Dermis blood vessel endothelial cell (primary cell): ENCODE data around the gene SPG7. TPM values are rescaled to one million over a fixed set of nuclear protein-coding genes. Genes with fewer than 3 reads are reported as not detected.
"Not testable (repeated sequence)": the region's sequence is repeated elsewhere in the genome, so short reads cannot be mapped to it uniquely, and the experiment has no call there.

ENCODE experiments used
- DNase-seq: peaks from one replicate; pipeline ENCODE4 v3.0.0; 2010
- total RNA-seq: library from RNA; depleted of rRNA; stranded (reverse); fragments of >200 nt; gene quantifications from 2 replicates; pipeline ENCODE4 v1.2.3, GENCODE V29; 2014

The SPG7 gene
- total RNA-seq, 1 donor from 2014 or later: 170 TPM

GRCh38 chr16:89565506-89566372 is 57.5 kb downstream of the SPG7 start:
- peak; percentile 66 for DNase-seq

GRCh38 chr16:89567656-89568594 is 59.7 kb downstream of the SPG7 start:
- DNase-seq: no peak

GRCh38 chr16:89569506-89570341 is 61.5 kb downstream of the SPG7 start:
- DNase-seq: no peak

GRCh38 chr16:89570342-89570923 is 62.2 kb downstream of the SPG7 start:
- DNase-seq: no peak

GRCh38 chr16:89570983-89571598 is 62.9 kb downstream of the SPG7 start:
- DNase-seq: not testable (repeated sequence)

- no peak for DNase-seq
These were observed 63.4 kb downstream of the SPG7 start for GRCh38 chr16:89571636-89572035.

GRCh38 chr16:89572073-89572484 is 63.9 kb downstream of the SPG7 start:
- no peak for DNase-seq

- DNase-seq: no peak
These were observed 64.4 kb downstream of the SPG7 start for GRCh38 chr16:89572485-89573205.

- DNase-seq: no peak
These were observed 65.8 kb downstream of the SPG7 start for GRCh38 chr16:89573826-89574680.

- DNase-seq: peak; percentile 85
These were observed 66.6 kb downstream of the SPG7 start for GRCh38 chr16:89574681-89575246.

GRCh38 chr16:89575247-89576152 is 67.3 kb downstream of the SPG7 start, which contains the start of gene CPNE7:
CPNE7 (plus strand) TSS chr16:89575758; CDS start chr16:89575898, 140 bp downstream.
- DNase-seq: no peak

GRCh38 chr16:89576153-89577054 is 68.2 kb downstream of the SPG7 start:
- DNase-seq: no peak

GRCh38 chr16:89577055-89577759 is 69.0 kb downstream of the SPG7 start:
- DNase-seq: no peak

- no peak for DNase-seq
These were observed 71.1 kb downstream of the SPG7 start for GRCh38 chr16:89579351-89579750.

GRCh38 chr16:89581045-89581695 is 73.0 kb downstream of the SPG7 start:
- DNase-seq: peak; percentile 93
